GM23248 (cell line): Measurements from ENCODE around the gene MYBPC3.

ENCODE experiments used
- EZH2 ChIP-seq: fragments of 200-600 bp; sonication (generic); IDR thresholded peaks from 2 replicates; pipeline ENCODE4 v1.6.1; 2018; ENCODE audit warnings: antibody characterized with exemption, mild to moderate bottlenecking; ENCODE audit not compliant: insufficient read depth, poor library complexity, severe bottlenecking
- EZH2phosphoT487 ChIP-seq: fragments of 200-600 bp; sonication (generic); IDR thresholded peaks from 2 replicates; pipeline ENCODE4 v1.6.1; 2018; ENCODE audit warnings: antibody characterized with exemption, moderate library complexity, mild to moderate bottlenecking, low read depth; ENCODE audit not compliant: insufficient read depth

GRCh38 chr11:47399860-47400767 lies 47.6 kb upstream of the MYBPC3 start:
- no peak for TF ChIP-seq EZH2phosphoT487
- no peak for TF ChIP-seq EZH2
